ENCODE data around the gene FBXO15. TPM values are rescaled to one million over a fixed set of nuclear protein-coding genes. Genes with fewer than 3 reads are reported as not detected.

Gene FBXO15
- total RNA-seq, 1 donor from 2014 or later: 1.2 TPM

DNA sequence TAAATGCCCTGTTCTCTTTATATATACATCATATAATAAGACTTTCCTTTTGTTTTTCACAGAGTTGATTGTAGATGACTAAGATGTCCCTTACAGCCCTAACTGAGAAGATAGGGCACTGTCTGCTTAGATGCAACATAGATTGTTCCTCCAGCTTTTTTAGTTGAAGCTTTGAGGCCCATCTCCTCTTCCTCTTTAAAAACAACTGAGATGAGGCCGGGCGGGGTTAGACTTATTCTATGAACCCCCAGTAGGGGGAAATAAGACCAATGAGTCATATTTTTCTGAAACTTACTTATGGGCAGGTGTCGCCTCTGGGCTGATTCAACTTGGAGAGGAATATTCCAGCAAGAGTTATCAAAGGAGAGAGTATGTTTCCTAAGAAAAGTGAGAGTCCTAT is 84.6 kb downstream of the FBXO15 start:
- Histone ChIP-seq H3K36me3 (ENCODE audit: insufficient read depth, low read length) (no peaks in the 10 kb centered on the region), H3K9ac (ENCODE audit: low read length) (no peak overlapping the region), H3K27me3 (ENCODE audit: insufficient read depth, low read length) (peaks cover 4% of the 10 kb centered on the region), H3K27ac (ENCODE audit: low read depth, low read length) (no peak overlapping the region), H3K4me2 (ENCODE audit: low read length) (no peak overlapping the region), H3K79me2 (ENCODE audit: insufficient read depth, low read length) (no peaks in the 10 kb centered on the region), H3K4me3 (ENCODE audit: insufficient read depth, low read depth, low read length) (no peak overlapping the region), H4K20me1 (ENCODE audit: insufficient read depth, low read length) (no peaks in the 10 kb centered on the region), H3K4me1 (ENCODE audit: insufficient read depth, low read length) (no peaks in the 10 kb centered on the region), H3K9me3 (ENCODE audit: insufficient read depth, low read depth, low read length) (no peaks in the 10 kb centered on the region), H2AFZ (ENCODE audit: low read depth, low read length) (no peak overlapping the region)
- Mint-ChIP-seq H3K36me3 (ENCODE audit: low read depth, unreplicated experiment) (no peaks in the 10 kb centered on the region), H3K4me1 (ENCODE audit: low read depth, unreplicated experiment) (no peaks in the 10 kb centered on the region), H3K9me3 (ENCODE audit: unreplicated experiment) (no peaks in the 10 kb centered on the region), H3K27ac (ENCODE audit: unreplicated experiment) (no peak overlapping the region), H3K27me3 (ENCODE audit: low read depth, unreplicated experiment) (peaks cover 5% of the 10 kb centered on the region), H3K4me3 (ENCODE audit: unreplicated experiment) (no peak overlapping the region)
- FAIRE-seq (no peak), DNase-seq (ENCODE audit: low read depth) (no peak)
- TF ChIP-seq, protein P1, sequence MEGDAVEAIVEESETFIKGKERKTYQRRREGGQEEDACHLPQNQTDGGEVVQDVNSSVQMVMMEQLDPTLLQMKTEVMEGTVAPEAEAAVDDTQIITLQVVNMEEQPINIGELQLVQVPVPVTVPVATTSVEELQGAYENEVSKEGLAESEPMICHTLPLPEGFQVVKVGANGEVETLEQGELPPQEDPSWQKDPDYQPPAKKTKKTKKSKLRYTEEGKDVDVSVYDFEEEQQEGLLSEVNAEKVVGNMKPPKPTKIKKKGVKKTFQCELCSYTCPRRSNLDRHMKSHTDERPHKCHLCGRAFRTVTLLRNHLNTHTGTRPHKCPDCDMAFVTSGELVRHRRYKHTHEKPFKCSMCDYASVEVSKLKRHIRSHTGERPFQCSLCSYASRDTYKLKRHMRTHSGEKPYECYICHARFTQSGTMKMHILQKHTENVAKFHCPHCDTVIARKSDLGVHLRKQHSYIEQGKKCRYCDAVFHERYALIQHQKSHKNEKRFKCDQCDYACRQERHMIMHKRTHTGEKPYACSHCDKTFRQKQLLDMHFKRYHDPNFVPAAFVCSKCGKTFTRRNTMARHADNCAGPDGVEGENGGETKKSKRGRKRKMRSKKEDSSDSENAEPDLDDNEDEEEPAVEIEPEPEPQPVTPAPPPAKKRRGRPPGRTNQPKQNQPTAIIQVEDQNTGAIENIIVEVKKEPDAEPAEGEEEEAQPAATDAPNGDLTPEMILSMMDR (IDR thresholded peaks at IDR 0.05; ENCODE audit: insufficient read depth, low read depth, low read length): no peak
- TF ChIP-seq EZH2 (IDR thresholded peaks at IDR 0.05; ENCODE audit: insufficient read depth, low read length): no peak

DNA sequence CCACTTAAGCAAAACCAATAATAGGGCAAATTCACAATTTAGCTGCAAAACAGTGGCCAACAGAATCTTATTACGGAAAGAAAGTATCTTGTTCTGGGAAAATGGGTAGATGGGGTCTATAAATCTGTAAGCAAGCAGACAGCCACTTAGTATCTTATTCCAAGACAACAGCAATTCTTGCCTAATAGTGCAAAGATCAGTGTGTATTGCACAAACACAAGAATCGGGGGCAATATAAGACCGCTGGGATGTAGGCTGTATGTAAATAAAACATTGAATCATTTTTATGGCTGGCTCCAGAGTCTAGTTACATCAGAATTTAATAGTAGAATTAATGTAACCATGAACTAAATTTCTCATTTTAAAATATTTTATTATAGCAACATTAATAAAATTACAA is 85.6 kb downstream of the FBXO15 start:
- Histone ChIP-seq H3K4me1 (ENCODE audit: insufficient read depth, low read length) (no peaks in the 10 kb centered on the region), H3K27me3 (ENCODE audit: insufficient read depth, low read length) (peaks cover 4% of the 10 kb centered on the region), H3K27ac (ENCODE audit: low read depth, low read length) (no peak overlapping the region), H3K36me3 (ENCODE audit: insufficient read depth, low read length) (no peaks in the 10 kb centered on the region), H3K4me3 (ENCODE audit: insufficient read depth, low read depth, low read length) (no peak overlapping the region), H3K4me2 (ENCODE audit: low read length) (no peak overlapping the region), H4K20me1 (ENCODE audit: insufficient read depth, low read length) (no peaks in the 10 kb centered on the region), H3K79me2 (ENCODE audit: insufficient read depth, low read length) (no peaks in the 10 kb centered on the region), H2AFZ (ENCODE audit: low read depth, low read length) (no peak overlapping the region), H3K9ac (ENCODE audit: low read length) (no peak overlapping the region), H3K9me3 (ENCODE audit: insufficient read depth, low read depth, low read length) (no peaks in the 10 kb centered on the region)
- no peak overlapping the region for H3K27ac Mint-ChIP-seq (ENCODE audit: unreplicated experiment)
- no peak for DNase-seq (ENCODE audit: low read depth)
- TF ChIP-seq, protein P1 (IDR thresholded peaks at IDR 0.05; ENCODE audit: insufficient read depth, low read depth, low read length): no peak
- no peak for TF ChIP-seq EZH2 (IDR thresholded peaks at IDR 0.05; ENCODE audit: insufficient read depth, low read length)
- H3K4me3 Mint-ChIP-seq (ENCODE audit: unreplicated experiment): no peak overlapping the region
- peaks cover 5% of the 10 kb centered on the region for H3K27me3 Mint-ChIP-seq (ENCODE audit: low read depth, unreplicated experiment)
- no peaks in the 10 kb centered on the region for H3K9me3 Mint-ChIP-seq (ENCODE audit: unreplicated experiment)
- H3K4me1 Mint-ChIP-seq (ENCODE audit: low read depth, unreplicated experiment): no peaks in the 10 kb centered on the region
- no peak for FAIRE-seq
- no peaks in the 10 kb centered on the region for H3K36me3 Mint-ChIP-seq (ENCODE audit: low read depth, unreplicated experiment)

DNA sequence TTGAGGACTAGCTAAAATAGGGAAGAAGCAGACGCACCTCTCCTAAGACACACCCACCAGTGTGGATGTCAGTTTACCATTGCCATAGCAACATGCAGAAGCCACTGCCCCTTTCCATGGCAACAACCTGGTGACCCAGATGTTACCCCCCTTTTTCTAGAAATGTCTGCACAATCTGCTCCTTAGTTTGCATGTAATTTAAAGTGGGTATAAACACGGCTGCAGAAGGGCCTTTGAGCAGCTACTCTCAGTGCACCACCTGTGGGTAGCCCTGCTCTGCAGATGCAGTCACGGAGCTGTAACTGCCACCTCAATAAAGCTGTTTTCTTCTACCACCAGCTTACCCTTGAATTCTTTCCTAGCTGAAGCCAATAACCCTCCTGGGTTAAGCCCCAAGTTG is 87.1 kb downstream of the FBXO15 start:
- Mint-ChIP-seq H3K27ac (ENCODE audit: unreplicated experiment) (no peak overlapping the region), H3K36me3 (ENCODE audit: low read depth, unreplicated experiment) (peaks cover 2% of the 10 kb centered on the region), H3K9me3 (ENCODE audit: unreplicated experiment) (peaks cover 4% of the 10 kb centered on the region), H3K4me1 (ENCODE audit: low read depth, unreplicated experiment) (no peaks in the 10 kb centered on the region), H3K27me3 (ENCODE audit: low read depth, unreplicated experiment) (no peaks in the 10 kb centered on the region), H3K4me3 (ENCODE audit: unreplicated experiment) (no peak overlapping the region)
- Histone ChIP-seq H3K4me1 (ENCODE audit: insufficient read depth, low read length) (no peaks in the 10 kb centered on the region), H3K79me2 (ENCODE audit: insufficient read depth, low read length) (no peaks in the 10 kb centered on the region), H3K4me3 (ENCODE audit: insufficient read depth, low read depth, low read length) (no peak overlapping the region), H4K20me1 (ENCODE audit: insufficient read depth, low read length) (no peaks in the 10 kb centered on the region), H3K27ac (ENCODE audit: low read depth, low read length) (no peak overlapping the region), H3K9ac (ENCODE audit: low read length) (no peak overlapping the region), H2AFZ (ENCODE audit: low read depth, low read length) (no peak overlapping the region), H3K9me3 (ENCODE audit: insufficient read depth, low read depth, low read length) (no peaks in the 10 kb centered on the region), H3K27me3 (ENCODE audit: insufficient read depth, low read length) (peaks cover 4% of the 10 kb centered on the region), H3K36me3 (ENCODE audit: insufficient read depth, low read length) (no peaks in the 10 kb centered on the region), H3K4me2 (ENCODE audit: low read length) (no peak overlapping the region)
- TF ChIP-seq, protein P1 (IDR thresholded peaks at IDR 0.05; ENCODE audit: insufficient read depth, low read depth, low read length): no peak
- no peak for TF ChIP-seq EZH2 (IDR thresholded peaks at IDR 0.05; ENCODE audit: insufficient read depth, low read length)
- FAIRE-seq (no peak), DNase-seq (ENCODE audit: low read depth) (no peak)

Measured in astrocyte (in vitro differentiated cells and primary cell).